HK-2 (cell line): ENCODE results near the gene SUFU.
A peak's percentile ranks its signal among the peaks of the same experiment; 100 is the strongest.

Experiments
- DNase-seq: peaks from one replicate; pipeline ENCODE4 v3.0.0-alpha.2; 2018; ENCODE audit not compliant: unreplicated experiment

Gene SUFU

GRCh38 chr10:102635377-102635776 is 131.6 kb downstream of the SUFU start:
- no peak for DNase-seq

GRCh38 chr10:102639537-102639936 is 135.8 kb downstream of the SUFU start:
- no peak for DNase-seq

GRCh38 chr10:102641402-102641801 is 137.6 kb downstream of the SUFU start:
- DNase-seq: no peak

- peak; percentile 100 for DNase-seq
Measured at GRCh38 chr10:102641880-102642735, 138.3 kb downstream of the SUFU start.

GRCh38 chr10:102642736-102643335 is 139.1 kb downstream of the SUFU start:
- DNase-seq: peak; percentile 60

GRCh38 chr10:102643336-102644065 is 139.7 kb downstream of the SUFU start:
- peak; percentile 77 for DNase-seq

- peak; percentile 67 for DNase-seq
Measured at GRCh38 chr10:102644066-102644645, 140.4 kb downstream of the SUFU start, which contains the start of gene TRIM8. TSS of gene TRIM8 (plus strand) at chr10:102644479. CDS start at chr10:102644618, 139 bp downstream.

GRCh38 chr10:102644646-102645387 is 141.0 kb downstream of the SUFU start:
- DNase-seq: peak; percentile 86

- peak; percentile 65 for DNase-seq
Measured at GRCh38 chr10:102645388-102645740, 141.6 kb downstream of the SUFU start.

- DNase-seq: peak; percentile 80
Measured at GRCh38 chr10:102645741-102646609, 142.2 kb downstream of the SUFU start.

- DNase-seq: no peak
Measured at GRCh38 chr10:102646610-102647442, 143.1 kb downstream of the SUFU start.

GRCh38 chr10:102647443-102648268 is 143.9 kb downstream of the SUFU start:
- DNase-seq: no peak

GRCh38 chr10:102648269-102648888 is 144.6 kb downstream of the SUFU start:
- DNase-seq: no peak

- no peak for DNase-seq
Measured at GRCh38 chr10:102648889-102649796, 145.4 kb downstream of the SUFU start.

- DNase-seq: no peak
Measured at GRCh38 chr10:102649797-102650654, 146.3 kb downstream of the SUFU start.
